GM21447 (cell line): Measurements from ENCODE around the gene CYTH3.
"Not testable (repeated sequence)": the region's sequence is repeated elsewhere in the genome, so short reads cannot be mapped to it uniquely, and the experiment has no call there.

ENCODE experiments used
- ATAC-seq: cut with Tn5 transposase; IDR thresholded peaks from one replicate; pipeline ENCODE4 v1.9.1; 2021; ENCODE audit not compliant: unreplicated experiment

Gene CYTH3

DNA sequence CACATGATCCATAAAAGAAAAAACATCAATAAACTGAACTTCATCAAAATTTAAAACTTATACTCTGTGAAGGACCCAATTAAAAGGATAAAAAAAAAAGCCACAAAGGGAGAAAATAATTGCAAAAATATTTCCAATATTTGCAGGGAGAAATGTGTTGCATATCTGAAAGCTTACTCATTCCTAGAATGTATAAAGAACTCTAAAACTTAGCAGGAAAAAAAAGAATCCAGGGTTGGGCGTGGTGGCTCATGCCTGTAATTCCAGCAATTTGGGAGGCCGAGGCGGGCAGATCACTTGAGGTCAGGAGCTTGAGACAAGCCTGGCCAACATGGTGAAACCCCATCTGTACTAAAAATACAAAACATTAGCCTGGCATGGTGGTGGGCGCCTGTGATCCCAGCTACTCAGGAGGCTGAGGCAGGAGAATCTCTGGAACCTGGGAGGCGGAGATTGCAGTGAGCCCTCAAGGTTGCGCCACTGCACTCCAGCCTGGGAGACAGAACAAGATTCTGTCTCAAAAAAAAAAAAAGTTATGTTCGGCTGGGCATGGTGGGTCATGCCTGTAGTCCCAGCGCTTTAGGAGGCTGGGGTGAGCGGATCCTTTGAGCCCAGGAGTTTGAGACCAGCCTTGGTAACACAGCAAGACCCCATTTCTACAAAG lies 11.1 kb upstream of the CYTH3 start:
- not testable (repeated sequence) for ATAC-seq

DNA sequence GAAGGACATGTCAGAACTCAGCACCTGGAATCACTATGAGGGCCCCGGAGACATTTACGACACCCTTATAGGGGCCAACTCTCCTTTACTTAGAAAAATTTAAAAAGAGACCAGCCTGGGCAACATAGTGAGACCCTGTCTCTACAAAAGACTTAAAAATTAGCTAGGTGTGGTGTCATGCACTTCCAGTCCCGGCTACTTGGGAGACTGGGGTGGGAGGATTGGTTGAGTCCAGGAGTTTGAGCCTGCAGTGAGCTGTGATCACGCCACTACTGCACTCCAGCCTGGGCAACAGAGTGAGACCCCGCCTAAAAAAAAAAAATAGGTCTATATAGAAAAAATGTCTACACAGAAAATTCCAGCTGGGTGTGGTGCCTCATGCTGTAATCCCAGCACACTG lies 7.5 kb upstream of the CYTH3 start:
- no peak for ATAC-seq

DNA sequence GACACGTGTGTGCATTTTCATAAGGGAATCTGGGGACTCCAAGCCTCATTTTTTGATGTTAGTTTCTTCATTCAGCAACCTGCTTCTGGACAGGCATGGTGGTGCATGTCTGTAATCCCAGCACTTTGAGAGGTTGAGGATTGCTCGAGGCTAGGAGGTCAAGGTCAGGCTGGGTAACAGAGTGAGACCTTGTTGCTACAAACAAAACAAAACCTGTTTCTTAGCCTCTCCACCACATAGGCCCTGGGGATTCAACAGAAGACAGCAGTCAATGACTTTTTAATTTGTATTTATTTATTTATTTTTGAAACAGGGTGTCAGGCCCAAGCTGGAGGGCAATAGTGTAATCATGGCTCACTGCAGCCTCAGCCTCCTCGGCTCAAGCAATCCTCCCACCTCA lies 6.9 kb upstream of the CYTH3 start:
- ATAC-seq, result no peak

DNA sequence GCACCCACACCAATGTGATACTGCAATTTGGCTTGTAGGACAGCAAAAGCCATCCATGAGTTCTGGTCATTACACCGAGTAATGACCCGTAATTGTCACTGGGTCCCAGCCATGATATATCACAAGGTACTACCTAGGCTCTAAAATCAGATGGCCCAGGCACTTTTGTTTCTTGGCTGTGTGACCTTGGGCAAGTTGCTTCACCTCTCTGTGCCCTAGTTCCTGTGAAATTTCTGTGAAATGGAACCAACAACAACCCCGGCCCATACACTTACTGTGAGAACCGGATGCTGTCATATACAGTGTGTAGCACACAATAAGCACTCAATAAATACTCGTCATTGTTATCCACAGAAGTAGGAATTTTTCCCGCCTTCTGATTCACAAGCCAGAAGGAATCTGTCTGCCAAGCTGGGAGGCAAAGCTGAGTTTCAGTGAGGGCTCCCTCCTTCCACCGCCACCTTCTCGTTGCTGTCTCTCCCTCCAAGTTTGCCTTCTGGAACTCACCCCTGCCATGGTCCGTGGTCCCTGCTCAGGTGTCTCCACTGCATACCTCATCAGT lies 6.4 kb upstream of the CYTH3 start:
- no peak for ATAC-seq

- no peak for ATAC-seq
Observed at GRCh38 chr7:6277476-6277875, 5.1 kb upstream of the CYTH3 start.

- no peak for ATAC-seq
Observed at GRCh38 chr7:6276911-6277408, 4.5 kb upstream of the CYTH3 start.

DNA sequence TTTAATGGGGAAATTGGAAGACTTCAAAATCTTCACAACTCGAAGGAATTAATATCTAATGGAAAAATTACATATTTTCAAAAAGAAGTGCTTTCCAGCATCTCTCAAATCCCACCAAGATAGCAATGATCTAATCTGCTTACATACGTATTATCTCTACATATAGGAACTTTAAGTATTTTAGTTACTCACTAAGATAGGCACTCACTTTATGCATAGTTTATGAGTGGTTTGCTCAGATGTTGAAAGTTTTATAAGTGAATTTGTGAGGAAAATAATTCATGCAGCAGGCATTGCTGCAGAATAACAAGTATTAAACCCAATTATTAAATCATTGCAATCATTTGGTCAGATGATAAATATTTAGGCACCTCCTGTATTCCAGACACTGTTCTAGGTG lies 2.3 kb upstream of the CYTH3 start:
- no peak for ATAC-seq

DNA sequence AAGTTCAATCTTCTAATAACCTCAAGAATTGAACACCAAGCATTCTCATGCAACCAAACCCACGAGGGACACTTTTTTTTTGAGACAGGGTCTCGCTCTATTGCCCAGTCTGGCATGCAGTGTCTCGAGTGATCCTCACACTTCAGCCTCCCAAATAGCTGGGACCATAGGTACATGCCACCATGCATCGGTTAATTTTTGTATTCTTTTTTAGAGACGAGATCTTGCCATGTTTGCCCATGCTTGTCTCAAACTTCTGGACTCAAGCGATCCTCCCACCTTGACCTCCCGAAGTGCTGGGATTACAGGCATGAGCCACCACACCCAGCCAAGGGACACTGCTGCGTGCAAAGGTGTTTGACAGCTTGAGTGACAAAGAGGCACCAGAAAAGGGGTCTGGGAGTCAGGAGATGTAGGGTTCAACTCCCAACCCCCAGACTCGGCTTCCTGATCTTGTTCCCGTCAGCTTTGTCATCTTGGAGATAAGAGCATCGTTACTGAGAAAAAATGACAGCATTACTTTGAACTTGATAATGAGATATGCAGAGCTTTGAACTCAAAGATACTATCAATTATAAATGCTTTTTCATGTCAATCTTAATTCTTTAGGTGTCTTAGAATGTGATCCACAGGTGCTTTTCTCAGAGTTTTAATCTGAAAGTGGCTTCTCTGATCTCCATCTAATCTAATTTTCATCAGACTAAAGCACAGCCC lies 1.6 kb upstream of the CYTH3 start:
- no peak for ATAC-seq

DNA sequence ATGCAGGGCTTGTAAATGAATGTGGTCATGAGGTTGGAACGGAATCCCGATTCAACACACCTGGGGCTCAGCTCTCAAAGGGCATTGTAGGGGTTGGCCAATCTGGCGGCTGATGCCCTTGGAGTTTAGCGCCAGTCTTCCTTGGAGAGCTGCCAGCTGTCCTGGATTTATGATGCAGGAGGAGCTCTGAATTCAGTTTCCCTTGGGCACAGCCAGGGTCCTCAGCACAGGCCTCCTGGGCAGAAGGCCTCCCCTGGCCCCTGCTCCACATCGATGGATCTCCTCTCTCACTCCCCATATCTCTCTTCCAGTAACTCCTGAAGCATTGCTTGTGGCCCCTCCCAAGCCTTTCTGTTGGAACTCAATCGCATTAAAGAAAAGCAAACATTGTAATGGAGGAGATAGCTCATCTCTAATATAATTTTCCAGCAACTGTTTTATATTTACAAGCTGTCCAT lies 985 bp upstream of the CYTH3 start:
- no peak for ATAC-seq

DNA sequence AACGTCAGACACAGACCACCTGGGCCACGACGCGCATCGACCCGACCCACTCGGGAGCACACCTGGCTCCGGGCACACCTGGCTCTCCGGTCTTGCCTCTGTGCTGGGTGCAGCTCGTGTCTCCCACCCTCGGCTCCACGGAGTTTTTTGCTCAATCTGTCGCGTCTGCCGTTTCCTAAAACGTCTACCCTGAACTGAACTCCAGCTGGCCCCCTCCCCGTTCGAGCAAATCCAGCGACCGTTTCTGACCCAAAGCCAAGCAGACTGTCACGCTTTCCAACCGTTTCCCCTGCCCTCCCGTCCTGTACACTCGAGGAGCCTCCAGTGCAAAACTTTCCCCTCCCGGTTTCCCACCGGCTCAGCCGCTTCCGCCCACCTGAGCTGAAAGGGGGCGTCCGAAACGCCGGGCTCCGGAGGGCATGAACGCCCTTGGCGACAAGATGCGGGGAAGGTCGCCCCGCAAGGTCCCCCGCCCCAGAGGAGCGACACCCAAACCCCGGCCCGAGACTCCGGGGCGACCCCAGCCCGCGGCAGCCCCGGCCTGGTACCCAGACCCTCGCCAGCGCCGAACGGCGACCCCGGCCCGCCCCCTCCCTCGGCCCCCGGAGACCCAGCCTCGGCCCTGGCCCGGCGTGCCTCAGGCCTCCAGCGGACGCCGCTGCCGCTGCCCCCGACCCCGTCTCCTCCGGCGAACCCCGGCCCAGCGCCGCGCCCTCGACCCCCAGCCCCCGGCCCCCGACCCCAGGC lies 557 bp downstream of the CYTH3 start:
- ATAC-seq, result no peak

DNA sequence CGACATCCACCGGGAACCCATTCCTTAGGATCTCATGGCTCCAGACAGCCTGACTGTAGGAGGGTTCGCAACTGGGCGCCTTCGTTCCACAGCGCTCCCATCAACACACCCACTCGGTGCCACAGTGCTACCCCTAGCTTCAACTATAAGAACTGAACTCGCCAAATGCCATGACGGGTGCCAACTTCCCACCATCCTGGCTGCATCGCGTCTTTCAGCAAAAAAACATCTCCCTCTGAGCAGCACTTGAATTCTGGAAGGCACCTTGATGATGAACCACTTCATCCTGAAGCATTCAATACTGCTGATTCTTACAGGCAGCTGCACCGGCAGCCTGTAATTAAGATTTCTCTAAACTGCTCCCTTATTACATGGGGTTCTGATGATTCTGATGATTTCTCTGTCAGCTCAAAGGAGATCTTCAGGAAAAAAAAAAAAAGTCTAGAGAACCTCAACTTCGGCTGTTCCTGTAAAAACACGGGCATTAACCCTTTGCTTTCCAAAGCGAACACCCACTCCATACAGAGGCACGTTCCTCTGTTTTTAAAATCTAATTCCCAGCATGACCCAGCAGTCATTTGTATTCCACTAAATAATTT lies 1.3 kb downstream of the CYTH3 start:
- no peak for ATAC-seq

DNA sequence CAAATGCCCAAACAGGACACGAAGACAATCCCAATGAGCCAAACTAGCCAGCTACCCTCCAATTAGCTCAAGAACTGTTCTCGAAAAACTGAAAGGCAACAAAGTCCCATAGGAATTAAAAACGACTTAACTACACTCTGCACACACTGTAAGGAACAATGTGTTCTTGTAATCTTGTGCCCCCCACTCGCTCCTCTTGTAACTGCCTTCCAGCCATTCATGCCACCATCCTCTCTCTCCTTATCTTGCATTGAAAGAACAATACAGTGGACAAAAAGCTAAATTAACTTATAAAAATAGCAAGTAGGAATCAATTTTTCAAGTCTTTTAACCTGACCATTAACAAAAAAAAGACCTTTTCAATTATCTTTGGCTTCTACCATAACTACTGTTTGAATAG lies 2.9 kb downstream of the CYTH3 start:
- no peak for ATAC-seq

DNA sequence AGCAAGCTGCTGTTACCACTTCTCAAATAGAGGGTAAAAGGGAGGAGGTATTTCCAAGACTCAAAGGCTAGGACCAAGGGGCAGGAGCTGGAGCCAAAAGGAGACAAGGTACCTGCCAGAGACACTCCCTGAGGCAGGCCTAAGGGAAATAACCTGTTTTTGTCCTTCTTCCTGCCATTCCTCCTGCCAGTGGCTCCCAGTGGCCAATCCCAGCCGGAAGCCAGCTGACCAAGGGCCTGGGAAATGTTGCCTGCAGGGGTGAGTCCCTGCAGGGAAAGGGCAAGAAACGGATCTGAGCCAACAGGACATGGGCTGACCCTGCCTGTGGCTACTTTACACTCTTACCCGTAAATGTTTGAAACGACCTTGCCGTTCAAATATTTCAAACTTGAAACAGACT lies 3.5 kb downstream of the CYTH3 start:
- ATAC-seq, result no peak

- no peak for ATAC-seq
Observed at GRCh38 chr7:6268023-6268900, 4.2 kb downstream of the CYTH3 start.

GRCh38 chr7:6266699-6267098 lies 5.7 kb downstream of the CYTH3 start:
- no peak for ATAC-seq

DNA sequence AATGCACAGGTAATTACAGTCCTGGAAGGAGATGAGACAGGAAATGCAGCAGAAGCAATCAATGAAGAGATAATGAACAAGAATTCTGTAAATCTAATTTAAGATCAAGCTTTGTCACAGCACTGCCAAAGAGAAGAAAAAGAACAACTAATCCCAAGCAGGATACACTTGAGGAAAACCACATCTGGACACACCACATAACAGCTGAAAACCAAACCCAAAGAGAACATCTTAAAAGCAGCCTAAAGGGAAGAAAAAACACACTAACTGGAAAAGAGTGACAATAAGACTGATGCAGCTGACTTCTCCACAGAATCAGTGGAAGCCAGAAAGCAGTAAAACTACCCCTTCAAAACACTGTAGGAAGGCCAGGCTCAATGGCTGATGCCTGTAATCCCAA lies 10.2 kb downstream of the CYTH3 start:
- no peak for ATAC-seq

GRCh38 chr7:6261699-6262098 lies 10.7 kb downstream of the CYTH3 start:
- no peak for ATAC-seq

GRCh38 chr7:6260291-6261187 lies 11.9 kb downstream of the CYTH3 start:
- no peak for ATAC-seq

DNA sequence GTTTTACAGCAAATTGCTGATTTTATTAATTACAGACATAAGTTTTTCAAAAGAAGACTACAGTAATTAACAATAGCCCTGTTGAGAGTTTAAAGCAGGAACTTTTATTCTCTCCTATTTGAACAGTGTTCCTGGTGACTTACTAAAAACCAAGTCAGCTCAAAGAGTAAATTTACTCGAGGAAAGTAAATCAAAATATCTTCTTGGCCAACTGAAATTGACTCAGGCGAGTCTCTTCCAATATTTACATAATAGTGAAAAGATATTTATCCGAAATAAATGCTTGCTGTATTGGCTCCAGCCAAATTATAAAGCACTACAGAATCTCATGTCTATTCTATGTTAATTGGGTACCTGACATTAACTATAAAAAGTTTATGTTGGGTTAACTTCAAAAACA lies 13.2 kb downstream of the CYTH3 start:
- no peak for ATAC-seq
